HG02798 (cell line): ENCODE data around the gene KLHDC8A.
"Not testable (repeated sequence)": the region's sequence is repeated elsewhere in the genome, so short reads cannot be mapped to it uniquely, and the experiment has no call there.

Source experiments
- ATAC-seq: cut with Tn5 transposase; IDR thresholded peaks from one replicate; pipeline ENCODE4 v1.9.1; 2021; ENCODE audit warnings: mild to moderate bottlenecking; ENCODE audit not compliant: unreplicated experiment, poor library complexity

The KLHDC8A gene

DNA sequence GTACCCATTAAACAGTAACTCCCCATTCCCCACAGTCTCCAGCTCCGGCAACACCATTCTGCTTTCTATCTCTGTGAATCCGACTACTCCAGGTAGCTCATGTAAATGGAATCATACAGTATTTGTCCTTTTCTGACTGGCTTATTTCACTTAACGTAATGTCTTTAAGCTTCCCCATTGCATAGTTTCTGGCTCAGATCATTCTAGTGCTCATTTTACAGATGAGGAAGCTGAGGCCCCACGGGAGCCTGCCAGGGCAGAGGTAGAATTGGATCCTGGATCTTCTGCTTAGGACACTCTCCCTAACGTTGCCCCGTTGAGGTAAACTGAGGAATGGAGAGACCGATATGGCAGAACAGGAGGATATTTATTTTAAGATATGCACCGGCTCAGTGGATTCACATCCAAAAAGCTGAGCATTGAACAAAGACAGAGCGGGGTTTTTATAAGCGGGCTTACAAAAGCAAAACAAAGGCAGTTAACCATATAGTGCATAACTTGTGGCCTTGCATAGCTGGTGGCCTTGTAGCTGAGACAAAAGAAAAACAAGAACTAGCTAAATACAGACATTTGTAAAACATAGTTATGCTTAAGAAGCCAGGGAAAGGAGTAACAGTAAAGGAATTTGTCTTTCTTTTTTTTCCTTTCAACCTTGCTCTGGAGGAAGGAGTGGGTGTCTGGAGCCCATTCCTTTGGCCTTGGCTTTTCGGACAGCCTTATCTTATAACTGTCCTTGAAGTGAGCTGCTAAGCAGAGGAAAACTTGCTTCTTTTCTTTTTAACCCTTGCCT is 15.3 kb upstream of the KLHDC8A start:
- ATAC-seq = no peak

DNA sequence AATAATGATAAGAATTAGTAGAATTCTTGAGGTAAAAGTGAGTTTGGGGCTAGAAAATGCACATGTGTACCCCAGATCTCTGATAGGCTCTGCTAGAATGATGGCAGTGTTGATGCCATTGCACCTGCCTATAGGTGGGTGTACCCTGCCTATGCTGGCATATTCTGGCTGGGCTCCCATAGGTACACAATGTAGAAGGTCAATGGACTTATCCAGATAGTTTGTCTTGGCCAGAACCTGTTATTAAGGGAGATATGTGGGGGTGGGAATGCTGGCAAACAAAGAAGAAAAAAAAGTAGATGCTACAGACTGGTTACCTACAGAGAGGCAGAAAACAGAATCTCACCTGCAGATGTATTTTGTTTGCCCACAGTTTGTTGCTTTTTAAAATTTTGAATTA is 14.1 kb upstream of the KLHDC8A start:
- no peak for ATAC-seq

DNA sequence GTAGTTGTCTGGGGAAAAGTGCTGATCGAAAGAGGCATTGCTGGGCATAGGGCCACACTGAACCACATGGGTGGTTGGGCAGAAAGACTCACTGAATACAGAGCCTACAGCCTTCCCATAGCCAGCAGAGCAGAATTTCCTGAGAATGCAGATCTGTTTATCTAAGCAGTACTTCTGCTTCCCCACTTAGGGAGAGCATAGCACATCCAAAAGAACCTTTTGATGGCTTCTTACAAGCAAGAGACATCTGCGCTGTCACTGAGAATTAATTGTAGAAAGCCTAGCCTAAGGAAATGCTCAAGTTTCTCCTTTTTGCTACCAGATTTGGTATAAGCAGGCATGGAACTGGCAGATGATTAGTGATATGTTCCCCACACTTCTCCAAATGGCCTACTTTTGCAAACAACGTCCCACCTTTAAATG is 13.0 kb upstream of the KLHDC8A start:
- no peak for ATAC-seq

DNA sequence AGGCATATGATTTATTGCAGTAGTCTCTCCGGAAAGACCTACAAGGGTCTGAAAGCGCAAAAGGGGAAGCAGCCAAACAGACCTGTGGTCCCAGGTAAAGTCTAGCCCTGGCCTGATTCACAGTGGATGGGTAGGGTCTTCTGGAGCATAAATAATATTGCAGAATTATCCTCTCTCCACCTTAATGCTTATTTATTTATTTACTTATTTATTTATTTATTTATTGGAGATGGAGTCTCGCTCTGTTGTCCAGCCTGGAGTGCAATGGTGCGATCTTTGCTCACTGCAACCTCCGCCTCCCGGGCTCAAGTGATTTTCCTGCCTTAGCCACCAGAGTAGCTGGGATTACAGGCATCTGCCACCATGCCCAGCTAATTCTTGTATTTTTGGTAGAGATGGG is 11.8 kb upstream of the KLHDC8A start:
- no peak for ATAC-seq

DNA sequence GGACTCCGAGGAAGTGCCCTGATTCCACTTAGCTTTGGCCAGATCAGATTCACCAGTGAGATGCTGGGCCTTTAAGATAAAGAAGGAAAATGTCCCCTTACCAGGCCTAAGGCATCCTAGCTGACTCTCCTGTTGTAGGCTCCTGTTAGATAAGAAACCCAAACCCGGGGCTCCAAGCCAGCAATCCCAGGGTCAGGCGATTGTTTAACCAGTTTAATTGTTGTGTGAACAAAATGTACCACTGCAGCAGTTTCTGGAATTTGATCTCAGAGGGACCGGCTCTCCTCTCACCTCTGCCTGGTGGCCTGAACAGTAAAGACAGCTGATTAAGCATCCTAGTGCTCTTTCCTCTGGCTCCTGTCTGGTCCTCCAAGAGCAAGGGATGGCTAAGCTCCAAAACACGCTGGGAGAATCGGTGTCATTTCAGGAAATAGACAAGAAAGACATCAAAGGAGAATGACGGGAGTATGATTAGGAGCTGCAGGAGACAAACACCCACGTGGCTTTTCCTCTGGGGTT is 9.3 kb upstream of the KLHDC8A start:
- ATAC-seq = no peak

DNA sequence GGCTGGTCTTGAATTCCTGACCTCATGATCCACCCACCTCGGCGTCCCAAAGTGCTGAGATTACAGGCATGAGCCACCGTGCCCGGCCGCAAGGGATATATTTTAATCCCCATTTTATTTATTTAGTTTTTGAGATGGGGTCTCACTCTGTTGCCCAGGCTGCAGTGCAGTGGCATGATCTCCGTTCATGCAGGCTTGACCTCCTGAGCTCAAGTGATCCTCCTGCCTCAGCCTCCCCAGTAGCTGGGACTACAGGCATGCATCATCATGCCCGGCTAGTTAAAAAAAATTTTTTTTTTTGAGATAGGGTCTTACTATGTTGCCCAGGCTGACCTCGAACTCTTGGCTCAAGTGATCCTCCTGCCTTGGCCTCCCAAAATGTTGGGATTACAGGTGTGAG is 8.4 kb upstream of the KLHDC8A start:
- ATAC-seq = not testable (repeated sequence)

DNA sequence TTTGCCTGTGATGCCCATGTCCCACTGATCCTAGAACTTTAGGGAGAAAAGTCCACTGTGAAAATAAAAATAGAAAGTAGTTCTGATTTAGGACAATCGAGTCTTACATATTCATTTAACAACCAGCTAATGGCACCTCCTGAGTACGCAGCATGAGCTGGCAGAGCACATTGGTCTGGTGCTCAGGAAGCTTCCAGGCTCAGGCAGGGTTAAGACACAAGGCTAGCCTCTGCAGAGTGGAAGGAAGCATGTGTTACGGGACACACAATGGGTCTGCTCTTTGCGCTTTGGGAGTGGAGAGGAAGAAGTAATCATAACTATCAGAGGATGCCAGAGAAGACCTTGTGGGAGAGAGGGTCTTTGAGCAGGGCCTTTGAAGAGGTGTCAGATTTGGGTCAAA is 4.2 kb upstream of the KLHDC8A start:
- no peak for ATAC-seq

DNA sequence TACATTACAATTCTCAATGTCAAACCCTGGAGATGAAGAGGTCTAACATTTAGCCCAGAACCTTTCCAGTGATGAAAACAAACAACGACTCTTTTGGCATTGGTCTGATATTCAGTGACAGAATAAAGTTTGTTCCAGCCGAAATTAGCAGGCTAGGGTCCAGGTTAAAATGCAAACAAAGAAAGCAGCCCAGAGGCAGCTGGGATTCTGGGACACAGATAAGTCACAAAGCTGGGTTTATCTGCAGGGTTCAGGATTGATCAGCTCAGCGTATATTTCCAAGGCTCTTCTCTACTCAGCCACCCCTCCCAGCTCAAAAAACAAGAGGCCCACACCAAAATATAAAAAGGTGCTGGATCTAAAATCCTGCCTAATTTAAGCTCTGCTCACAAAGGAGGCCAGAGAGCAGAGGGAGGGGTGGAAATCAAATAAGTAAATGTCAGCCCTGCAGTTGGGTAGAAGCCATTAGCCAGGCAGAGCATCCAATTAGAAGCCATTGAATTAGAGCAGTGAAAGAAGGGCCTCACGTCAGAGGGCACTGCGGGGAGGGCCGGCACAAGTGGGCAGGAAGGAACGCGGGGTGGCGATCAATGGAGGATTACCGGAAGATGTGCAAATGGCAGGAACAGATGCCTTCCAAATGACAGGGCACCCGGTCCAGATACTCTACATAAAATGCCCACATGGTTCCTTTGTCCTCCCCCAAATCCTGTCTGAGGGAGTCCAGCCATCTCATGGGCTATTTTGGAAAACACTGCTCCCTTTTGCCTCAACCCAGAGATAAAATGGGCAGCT is 3.2 kb upstream of the KLHDC8A start:
- ATAC-seq = no peak

DNA sequence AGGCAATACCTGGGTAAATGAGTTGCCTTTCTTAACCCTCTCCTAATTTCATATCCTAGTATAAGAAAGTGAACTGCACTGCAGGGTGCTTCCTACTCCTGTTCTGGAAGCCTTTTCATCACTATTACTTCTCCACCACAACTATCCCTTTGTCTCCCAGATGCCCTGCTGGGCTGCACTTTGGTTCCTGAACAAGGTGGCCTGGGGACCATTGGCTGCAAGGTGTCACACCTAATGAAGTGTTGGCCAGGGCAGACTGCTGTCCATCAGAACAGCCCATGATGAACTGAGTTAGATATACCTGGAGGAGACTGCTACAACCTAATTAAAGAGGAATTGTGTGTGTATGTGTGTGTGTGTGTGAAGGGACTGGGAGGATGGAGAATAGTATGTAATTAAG is 1.9 kb upstream of the KLHDC8A start:
- no peak for ATAC-seq

DNA sequence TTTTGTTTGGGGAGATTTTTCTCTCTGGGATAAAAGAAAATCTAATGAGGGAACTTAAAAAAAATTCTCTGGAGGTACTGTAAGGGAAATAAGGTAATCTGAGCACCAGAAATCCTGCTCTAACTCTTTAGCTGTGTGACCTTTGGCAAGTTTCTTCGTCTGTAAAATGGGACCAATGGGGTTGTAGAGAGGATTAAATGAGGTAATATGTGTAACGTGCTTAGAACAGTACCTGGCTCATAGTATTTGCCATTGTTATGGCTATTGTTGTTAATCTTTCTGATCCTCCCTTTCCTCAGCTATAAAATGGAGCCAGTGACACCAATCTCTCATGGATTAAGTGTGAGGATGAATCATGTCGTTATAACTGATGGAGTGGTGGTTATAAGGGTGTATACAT is 845 bp upstream of the KLHDC8A start:
- no peak for ATAC-seq

DNA sequence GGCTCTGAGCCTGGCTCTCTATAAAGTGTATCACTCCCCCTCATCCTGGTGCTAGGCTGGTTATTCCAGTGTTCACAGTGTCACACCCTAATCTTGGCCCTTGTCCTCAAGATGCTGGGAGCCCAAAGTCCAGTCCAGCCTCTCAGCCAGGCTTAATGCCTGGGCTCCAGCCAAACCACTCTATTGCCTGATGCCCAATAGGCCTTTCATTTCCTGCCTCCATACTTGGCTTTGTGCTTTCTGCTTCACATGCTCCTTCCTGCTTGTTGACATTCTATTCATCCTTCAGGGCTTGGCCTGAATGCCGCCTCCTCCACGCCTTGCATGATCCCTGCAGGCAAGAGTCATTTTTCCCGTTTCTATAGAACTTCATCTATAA is 1.7 kb downstream of the KLHDC8A start:
- no peak for ATAC-seq

DNA sequence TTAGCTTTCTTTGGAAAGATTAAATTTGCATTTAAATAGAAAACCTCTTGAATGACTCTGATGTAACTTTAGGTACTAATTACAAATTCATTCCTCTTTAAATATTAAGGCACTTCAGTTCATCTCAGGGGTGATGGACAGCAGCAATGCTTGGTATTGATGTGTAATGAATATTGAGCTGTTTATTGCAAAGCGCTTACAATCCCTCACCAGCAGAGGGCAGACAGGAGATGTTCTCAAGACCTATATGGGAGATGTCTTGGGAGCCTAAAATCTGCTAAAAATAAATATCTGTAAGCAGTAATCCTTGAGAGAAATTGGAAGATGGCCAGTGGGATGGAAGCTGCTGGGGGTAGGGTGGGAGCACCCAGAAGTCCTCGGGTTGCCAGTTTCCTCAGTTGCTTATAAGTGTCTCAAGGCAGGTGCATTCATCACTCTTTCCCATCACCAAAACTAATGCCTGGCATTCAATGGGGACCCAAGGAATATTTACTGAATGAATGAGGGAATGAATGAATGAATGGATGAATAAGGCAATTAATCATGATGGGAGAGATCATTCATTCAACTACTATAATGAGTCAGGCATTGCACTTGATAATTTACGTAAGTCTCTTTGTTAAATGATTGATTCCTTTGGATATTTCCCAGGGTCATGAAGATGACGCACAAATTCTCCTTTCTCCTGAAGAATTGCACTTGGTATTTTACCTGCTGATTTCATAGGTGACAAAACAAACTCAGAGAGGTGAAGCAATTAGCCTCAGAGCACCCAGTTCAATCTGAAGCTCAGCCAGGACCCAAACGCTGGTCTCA is 2.3 kb downstream of the KLHDC8A start:
- ATAC-seq = no peak

DNA sequence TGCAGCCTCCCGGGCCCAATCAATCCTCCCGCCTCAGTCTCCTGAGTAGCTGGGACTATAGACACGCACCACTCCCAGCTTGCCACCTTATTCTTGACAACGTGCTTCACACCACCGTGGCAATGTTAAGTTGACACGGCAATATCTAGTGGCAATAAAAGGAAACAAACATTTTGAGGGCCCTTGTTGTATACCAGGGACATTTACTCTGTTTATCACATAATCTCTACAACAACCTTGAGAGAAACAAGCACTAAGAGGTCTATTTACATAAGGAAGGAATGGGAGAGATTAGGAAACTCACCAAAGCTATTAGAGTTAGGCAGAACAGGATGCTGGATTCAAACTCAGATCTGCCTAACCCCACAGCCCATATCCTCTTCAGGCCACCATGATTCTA is 3.1 kb downstream of the KLHDC8A start:
- ATAC-seq = no peak

DNA sequence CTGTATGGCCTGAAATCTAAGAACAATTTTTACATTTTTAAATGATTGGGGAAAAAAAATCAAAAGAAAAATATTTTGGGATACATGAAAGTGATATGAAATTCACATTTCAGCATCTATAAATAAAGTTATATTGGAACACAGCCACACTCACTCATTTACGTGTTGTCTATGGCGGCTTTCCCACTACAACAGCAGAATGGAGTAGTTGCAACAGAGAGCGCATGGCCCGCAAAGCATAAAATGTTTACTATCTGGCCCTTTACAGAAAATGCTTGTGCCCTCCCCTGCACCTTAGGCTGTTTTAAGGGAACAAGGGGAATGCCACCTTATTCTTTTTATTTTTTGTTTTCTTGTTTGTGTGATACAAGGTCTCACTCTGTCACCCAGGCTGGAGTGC is 3.5 kb downstream of the KLHDC8A start:
- no peak for ATAC-seq

DNA sequence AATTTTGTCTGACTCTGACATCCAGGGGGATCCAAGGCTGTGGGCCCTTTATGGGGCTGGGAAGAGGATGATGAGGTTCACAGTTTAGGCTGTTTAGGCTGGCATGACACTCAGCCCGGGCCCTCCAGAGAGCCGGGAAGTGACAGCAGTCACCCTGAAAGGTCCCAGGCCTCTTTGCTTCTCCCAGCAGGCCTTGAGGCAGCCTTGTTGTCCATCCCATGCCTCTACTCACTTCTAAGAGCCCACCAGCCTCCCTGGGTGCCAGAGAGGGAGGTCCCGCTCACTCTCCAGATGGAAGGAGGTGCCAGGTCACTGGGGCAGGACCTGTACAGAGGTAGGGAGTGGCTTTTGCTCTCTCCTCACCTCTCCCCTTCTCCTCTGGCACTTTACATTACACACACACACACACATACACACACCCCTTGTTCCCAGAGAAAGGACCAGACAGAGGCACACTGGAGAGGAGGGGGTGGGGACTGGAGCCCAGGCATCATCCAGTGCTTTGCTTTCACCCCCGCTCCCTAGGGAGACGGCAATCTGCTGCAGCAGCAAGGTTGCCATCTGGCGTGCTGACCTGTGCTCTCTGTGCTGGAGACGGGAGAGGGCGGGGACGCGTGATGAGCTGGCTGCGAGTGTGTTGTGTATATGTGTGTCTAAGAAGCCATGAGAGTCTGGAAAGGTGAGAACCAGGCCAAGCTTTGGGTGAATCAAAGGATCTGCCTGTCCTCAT is 4.6 kb downstream of the KLHDC8A start:
- ATAC-seq = no peak

DNA sequence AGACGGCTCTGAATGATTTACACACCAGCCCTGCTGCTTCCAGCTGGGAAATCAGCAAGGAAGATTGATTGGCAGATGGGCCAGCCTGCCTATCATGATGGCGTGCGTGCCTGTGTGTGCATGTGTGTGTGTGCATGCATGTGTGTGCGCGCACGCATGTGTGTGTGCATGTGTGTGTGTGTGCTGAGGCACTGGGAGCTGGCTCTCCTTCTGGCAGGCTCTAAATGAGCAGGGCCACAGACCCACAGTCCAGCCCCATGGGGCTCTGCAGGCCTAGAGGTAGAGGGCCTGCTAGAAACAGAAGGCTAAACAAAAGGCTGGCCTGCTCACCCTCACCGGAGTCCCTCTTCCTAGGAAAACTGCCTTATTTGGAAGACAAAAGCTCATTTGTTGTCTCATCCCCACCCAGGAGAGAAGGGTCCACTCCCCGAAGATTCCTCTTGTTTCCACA is 6.0 kb downstream of the KLHDC8A start:
- ATAC-seq = no peak

DNA sequence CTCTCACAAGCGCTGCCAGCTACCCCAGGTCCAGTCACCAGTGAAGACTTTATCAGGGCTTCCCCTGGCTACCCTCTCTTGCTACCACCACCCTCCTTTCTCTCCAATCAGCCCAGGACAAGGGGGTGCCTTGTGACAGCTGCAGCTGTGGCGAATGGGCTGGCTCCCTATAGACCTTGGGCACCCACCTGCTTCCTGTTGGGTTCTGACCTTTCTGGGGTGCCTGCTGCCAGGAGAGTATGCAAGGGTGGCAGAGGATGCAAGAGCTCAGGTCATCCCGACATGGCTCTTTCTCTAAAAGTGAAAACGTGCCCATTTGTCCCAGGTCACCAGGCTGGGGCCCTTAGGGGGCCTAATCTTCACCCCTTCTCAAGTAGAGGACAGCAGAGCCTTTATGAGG is 6.6 kb downstream of the KLHDC8A start:
- no peak for ATAC-seq

DNA sequence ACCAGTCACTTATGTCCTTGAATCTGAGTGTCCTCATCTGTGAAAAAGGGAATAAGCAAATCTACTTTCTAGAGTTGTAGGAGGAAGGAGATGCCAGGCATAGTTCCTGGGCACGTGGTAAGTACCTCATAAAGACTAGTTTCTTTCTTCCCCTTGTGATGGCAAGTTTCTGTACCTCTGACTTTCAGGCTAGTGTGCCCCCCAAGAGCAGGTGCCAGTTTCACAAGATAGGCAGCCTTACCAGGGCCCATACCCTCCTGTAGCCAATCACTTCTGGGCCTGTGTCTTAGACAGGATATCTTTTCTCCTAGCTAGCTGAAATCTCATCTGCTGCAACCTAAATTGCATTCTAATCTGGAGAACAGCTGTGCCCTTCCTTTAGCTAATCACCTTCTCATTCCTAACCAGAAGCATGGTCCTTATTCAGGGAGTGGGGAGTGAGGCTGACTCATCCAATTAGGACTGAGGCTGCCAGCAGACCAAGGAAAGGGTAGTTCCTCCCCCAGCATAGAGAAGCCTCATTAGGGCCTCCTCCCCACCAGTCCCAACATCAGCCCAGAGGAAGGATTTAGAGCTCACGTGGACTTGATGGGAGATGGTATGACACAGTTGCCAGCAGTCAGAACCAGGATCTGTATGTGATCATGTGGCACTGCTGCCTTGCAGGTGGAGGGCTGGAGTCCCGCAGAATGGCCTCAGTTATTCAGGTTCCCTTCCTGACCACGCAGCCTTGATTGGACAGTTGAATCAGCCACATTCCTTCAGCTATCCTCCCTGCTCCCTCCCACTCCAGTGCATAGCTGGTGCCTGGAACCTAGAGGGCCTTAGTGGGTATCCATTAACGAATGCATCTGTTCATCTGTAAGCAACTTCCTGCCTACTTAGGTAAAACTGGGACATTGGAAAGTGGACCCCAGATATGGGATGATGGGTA is 7.9 kb downstream of the KLHDC8A start:
- ATAC-seq = no peak

DNA sequence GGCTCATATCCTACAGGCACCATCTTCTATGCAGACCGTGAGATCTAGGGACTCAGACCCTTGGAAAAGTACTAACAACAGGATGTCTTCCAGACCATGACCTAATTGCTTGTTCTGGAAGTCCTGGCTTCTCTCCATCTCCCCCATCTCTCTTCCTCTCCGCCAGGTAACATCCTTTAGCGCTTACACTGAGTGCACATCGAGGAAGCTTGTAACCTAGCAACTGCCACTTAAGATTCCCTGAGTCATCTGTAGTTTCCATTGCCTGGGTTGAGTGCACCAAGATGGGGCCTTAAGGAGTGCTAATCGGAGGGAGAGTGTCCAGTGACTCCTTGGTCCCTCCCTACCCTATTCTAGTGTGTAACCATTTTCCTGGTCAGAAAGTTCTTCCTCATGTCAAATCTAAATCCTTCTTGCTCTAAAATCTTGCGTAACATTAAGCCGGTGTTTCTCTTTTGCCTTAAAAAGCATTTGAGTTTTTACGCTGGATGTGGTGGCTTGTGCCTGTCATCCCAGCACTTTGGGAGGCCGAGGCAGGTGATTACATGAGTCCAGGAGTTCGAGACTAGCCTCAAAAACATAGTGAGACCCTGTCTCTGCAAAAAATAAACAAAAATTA is 9.7 kb downstream of the KLHDC8A start:
- ATAC-seq = no peak
